Esophagus squamous epithelium (tissue), 4 donors: ENCODE measurements around the gene ELMO1.

ENCODE experiments used
- POLR2A ChIP-seq, 4 donors: fragments of 450-650 bp; IDR thresholded peaks; one replicate each; pipeline ENCODE4 v1.6.1; 2017; ENCODE audit warnings: antibody characterized with exemption in 4 of 4, mild to moderate bottlenecking in 4 of 4, moderate library complexity in 3 of 4
- TF ChIP-seq, protein P1 (sequence below), 6 experiments: fragments of 450-650 bp in 4 of 6; fragments of 200-600 bp in 2 of 6; sonication (generic) in 2 of 6; IDR thresholded peaks; one replicate each; pipeline ENCODE4 v1.5.1; 2016 to 2019; ENCODE audit warnings: antibody characterized with exemption in 6 of 6, mild to moderate bottlenecking in 4 of 6, moderate library complexity in 4 of 6

DNA sequence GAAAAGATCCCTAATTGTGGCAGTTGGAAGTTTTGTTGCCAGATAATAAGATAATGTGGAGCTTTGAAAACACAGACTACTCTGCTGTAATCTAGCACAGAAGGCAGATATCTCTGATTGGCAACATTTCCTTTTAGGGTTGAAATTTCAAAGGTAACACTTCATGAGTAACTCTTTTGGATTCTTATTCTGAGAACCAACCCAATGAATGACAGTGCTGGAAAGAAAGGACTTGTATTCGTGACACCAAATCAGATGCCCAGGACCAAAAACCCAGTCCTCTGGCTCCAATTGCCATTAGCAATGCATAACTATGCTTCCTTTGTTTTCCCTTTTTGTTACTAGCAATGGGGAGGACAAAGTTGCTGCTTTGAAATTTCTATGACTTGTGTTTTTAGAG lies 41.0 kb upstream of the ELMO1 start:
- TF ChIP-seq POLR2A (IDR thresholded peaks at IDR 0.05): no peak
- TF ChIP-seq, protein P1, sequence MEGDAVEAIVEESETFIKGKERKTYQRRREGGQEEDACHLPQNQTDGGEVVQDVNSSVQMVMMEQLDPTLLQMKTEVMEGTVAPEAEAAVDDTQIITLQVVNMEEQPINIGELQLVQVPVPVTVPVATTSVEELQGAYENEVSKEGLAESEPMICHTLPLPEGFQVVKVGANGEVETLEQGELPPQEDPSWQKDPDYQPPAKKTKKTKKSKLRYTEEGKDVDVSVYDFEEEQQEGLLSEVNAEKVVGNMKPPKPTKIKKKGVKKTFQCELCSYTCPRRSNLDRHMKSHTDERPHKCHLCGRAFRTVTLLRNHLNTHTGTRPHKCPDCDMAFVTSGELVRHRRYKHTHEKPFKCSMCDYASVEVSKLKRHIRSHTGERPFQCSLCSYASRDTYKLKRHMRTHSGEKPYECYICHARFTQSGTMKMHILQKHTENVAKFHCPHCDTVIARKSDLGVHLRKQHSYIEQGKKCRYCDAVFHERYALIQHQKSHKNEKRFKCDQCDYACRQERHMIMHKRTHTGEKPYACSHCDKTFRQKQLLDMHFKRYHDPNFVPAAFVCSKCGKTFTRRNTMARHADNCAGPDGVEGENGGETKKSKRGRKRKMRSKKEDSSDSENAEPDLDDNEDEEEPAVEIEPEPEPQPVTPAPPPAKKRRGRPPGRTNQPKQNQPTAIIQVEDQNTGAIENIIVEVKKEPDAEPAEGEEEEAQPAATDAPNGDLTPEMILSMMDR (IDR thresholded peaks at IDR 0.05): no peak
